K562 (cell line): ENCODE results near the gene LMBR1L. TPM values are rescaled to one million over a fixed set of nuclear protein-coding genes. Genes with fewer than 3 reads are reported as not detected.

ENCODE experiments used
- CC2D1A ChIP-seq: fragments of 450-650 bp; IDR thresholded peaks from 2 replicates; pipeline ENCODE4 v1.6.1; 2017; ENCODE audit warnings: mild to moderate bottlenecking
- DNMT1 ChIP-seq: fragments of 450-650 bp; IDR thresholded peaks from 2 replicates; pipeline ENCODE4 v1.6.1; 2016; ENCODE audit warnings: antibody characterized with exemption, mild to moderate bottlenecking
- E2F3 ChIP-seq: fragments of 250-450 bp; sonication (Bioruptor Pico); IDR thresholded peaks from 2 replicates; pipeline ENCODE4 v1.4.0; 2020; ENCODE audit warnings: mild to moderate bottlenecking
- ESRRA ChIP-seq: fragments of 450-650 bp; IDR thresholded peaks from 2 replicates; pipeline ENCODE4 v1.6.1; 2014; ENCODE audit warnings: low read depth, mild to moderate bottlenecking, moderate library complexity, borderline replicate concordance
- FOXO4 ChIP-seq: fragments of 450-650 bp; formaldehyde crosslinking; IDR thresholded peaks from 2 replicates; pipeline ENCODE4 v1.4.0; 2020; ENCODE audit warnings: mild to moderate bottlenecking, moderate library complexity
- KLF10 ChIP-seq: fragments of 250-450 bp; sonication (Bioruptor Pico); IDR thresholded peaks from 2 replicates; pipeline ENCODE4 v1.6.1; 2021; ENCODE audit warnings: matching md5 sums
- MAX ChIP-seq: sonication (generic); formaldehyde crosslinking; IDR thresholded peaks from 2 replicates; pipeline ENCODE4 v1.9.0; 2022; ENCODE audit warnings: mild to moderate bottlenecking, missing genetic modification reagents
- MTF1 ChIP-seq: fragments of 250-450 bp; sonication (Bioruptor Pico); IDR thresholded peaks from 2 replicates; pipeline ENCODE4 v1.9.0; 2021; ENCODE audit warnings: moderate library complexity, mild to moderate bottlenecking, inconsistent platforms, borderline replicate concordance
- MYBL2 ChIP-seq, 2 experiments: fragments of 450-650 bp in 1 of 2; sonication (generic) in 1 of 2; formaldehyde crosslinking in 1 of 2; IDR thresholded peaks; 2 replicates each; pipeline versions ENCODE4 v1.6.1 to v1.8.1; 2017 to 2022; ENCODE audit warnings: borderline replicate concordance in 1 of 2, inconsistent platforms in 1 of 2, low read depth in 1 of 2, mild to moderate bottlenecking in 1 of 2, missing genetic modification reagents in 1 of 2, moderate library complexity in 1 of 2
- POLR3G ChIP-seq: IDR thresholded peaks from 2 replicates; pipeline ENCODE4 v1.6.1; 2011; ENCODE audit not compliant: insufficient read length, insufficient replicate concordance; ENCODE audit errors: extremely low read depth
- PTTG1 ChIP-seq: fragments of 450-650 bp; IDR thresholded peaks from 2 replicates; pipeline ENCODE4 v1.6.1; 2016; ENCODE audit warnings: low read depth, mild to moderate bottlenecking, missing genetic modification characterization, missing compliant biosample characterization
- ZBTB26 ChIP-seq: fragments of 450-650 bp; formaldehyde crosslinking; IDR thresholded peaks from 2 replicates; pipeline ENCODE4 v1.4.0; 2022; ENCODE audit warnings: missing genetic modification characterization
- ZNF263 ChIP-seq: sonication (generic); formaldehyde crosslinking; IDR thresholded peaks from 2 replicates; pipeline ENCODE4 v1.8.0; 2022; ENCODE audit warnings: mild to moderate bottlenecking, missing genetic modification reagents, borderline replicate concordance
- ZNF318 ChIP-seq, 2 experiments: fragments of 450-650 bp; IDR thresholded peaks; 2 replicates each; pipeline ENCODE4 v1.6.1; 2016; ENCODE audit warnings: mild to moderate bottlenecking in 2 of 2, borderline replicate concordance in 1 of 2, low read depth in 1 of 2, moderate library complexity in 1 of 2
- ZNF668 ChIP-seq: fragments of 250-450 bp; sonication (Bioruptor Pico); IDR thresholded peaks from 2 replicates; pipeline ENCODE4 v1.8.0; 2022; ENCODE audit warnings: mild to moderate bottlenecking, inconsistent platforms
- ZNF830 ChIP-seq: fragments of 250-450 bp; sonication (Bioruptor Pico); IDR thresholded peaks from 2 replicates; pipeline ENCODE4 v1.5.0; 2021; ENCODE audit warnings: mild to moderate bottlenecking
- polyA plus RNA-seq, 8 experiments: library from polyadenylated mRNA; depleted of rRNA in 4 of 8; stranded (reverse) in 5 of 8; unstranded in 3 of 8; fragments of >200 nt; fragmentation: Nextera tagmentation in 2 of 8; fragmentation: Illumina TruSeq in 1 of 8; extraction: Ambion mirVana in 2 of 8; extraction: Trizol in 1 of 8; gene quantifications; 2 replicates each; pipeline versions ENCODE4 v1.2.1 to v1.2.3, GENCODE V29; 2011 to 2014; ENCODE audit warnings: inconsistent platforms in 1 of 8, missing spikeins in 1 of 8
- total RNA-seq, 7 experiments: library from RNA; depleted of rRNA in 6 of 7; stranded (reverse); fragments of >200 nt in 6 of 7; fragmentation: Illumina TruSeq in 2 of 7; extraction: Trizol in 2 of 7; gene quantifications; 2 replicates each; pipeline versions ENCODE4 v1.2.1 to v1.2.3, GENCODE V29; 2011 to 2021; ENCODE audit warnings: low replicate concordance in 1 of 7

Gene LMBR1L
- total and polyA plus RNA-seq, 9 of the 15 experiments (the other 6 are each of a cell fraction or from before 2014, with no cell fraction given): 2.5 to 57.0 (median 31.1) TPM

- TF ChIP-seq ZNF318 (IDR thresholded peaks at IDR 0.05; ENCODE audit: borderline replicate concordance in 1 of 2, low read depth in 1 of 2) (no peak), ZBTB26 (CRISPR knock-in tag) (no peak), FOXO4 (no peak), DNMT1 (no peak), ZNF263 (CRISPR knock-in tag) (peak; percentile 56; the same call in 1 of the 2 replicates), ESRRA (0 out of 2 replicates have a peak, but pooled peaks have one; percentile 34), MTF1 (CRISPR knock-in tag) (no peak), KLF10 (CRISPR knock-in tag) (no peak), POLR3G (no peak), MYBL2 (IDR thresholded peaks at IDR 0.05; ENCODE audit: low read depth) (no peak), MYBL2 (CRISPR knock-in tag; IDR thresholded peaks at IDR 0.05; ENCODE audit: borderline replicate concordance) (no peak), ZNF830 (CRISPR knock-in tag) (no peak), E2F3 (CRISPR knock-in tag) (peak; percentile 31; the same call in 1 of the 2 replicates), MAX (peak; percentile 58), CC2D1A (no peak), ZNF668 (no peak), PTTG1 (no peak)
These were observed at the start of gene LMBR1L (continued) for GRCh38 chr12:49110464-49111155.
